RKO (cell line): ENCODE measurements around the gene USB1.

ENCODE experiments used
- DNase-seq: peaks from one replicate; pipeline ENCODE4 v3.0.0-alpha.2; 2016; ENCODE audit warnings: low spot score

USB1 gene

DNA sequence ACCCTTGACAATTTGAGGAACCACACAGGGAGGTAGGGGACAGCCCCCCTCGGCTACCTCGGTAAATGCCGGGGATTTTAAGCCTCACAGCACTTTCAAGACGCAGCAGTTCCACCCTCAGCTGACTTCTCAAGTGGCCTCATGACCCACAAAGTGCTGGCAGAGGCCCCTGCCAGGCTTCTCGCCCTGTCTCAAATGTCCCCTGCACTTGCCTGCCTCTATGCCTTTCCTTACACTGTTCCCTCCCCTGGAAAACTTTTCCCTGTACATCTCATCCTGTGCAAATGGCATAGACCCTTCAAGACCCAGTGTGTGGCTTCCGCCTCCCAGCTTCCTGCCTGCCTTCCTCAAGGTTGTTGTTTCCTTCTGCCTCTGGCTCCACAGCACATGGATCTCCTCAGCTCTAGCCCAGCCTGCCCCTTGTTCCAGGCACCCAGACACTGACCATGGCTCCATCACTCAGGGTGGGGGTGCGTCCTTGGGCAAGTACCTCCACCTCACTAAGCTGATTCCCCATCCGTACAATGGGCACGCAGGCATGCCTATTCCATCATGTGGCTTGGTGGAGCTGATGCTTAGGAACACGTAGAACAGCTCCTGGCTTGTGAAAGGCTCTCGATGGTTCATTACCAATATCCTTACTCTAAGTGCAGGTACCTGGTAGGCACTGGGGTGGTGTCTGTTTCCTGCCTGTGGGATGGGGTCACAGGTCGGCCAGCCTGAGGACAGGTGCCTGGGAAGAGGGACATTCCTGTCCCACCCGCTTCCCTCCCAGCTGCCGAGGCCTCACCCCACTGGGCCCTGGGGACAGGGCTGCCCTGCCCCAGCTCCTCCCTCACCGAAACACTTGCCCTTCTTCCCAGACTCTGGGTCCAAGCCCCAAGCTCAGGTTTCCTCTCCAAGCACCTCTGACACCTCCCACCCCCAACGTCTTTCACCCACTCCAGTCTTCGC lies 48.3 kb downstream of the USB1 start:
- DNase-seq = no peak

DNA sequence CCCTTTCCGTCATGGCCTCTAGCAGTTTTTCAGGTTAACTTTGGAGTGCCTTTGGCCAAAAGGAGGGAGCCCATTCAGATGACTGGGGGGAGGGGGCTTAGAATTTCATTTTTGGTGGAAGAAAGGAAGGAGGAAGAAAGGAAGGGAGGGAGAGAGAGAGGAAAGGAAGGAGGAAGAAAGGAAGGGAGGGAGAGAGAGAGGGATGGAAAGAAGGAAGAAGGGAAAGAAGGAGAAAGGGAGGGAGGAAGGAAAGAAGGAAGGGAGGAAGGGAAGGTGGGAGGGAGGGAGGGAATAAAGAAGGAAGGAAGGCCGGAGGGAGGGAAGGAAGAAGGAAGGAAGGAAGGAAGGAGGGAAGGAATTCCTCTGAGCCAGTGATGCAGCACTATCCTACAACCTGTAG lies 50.1 kb downstream of the USB1 start:
- DNase-seq = no peak

GRCh38 chr16:58051821-58052603 lies 50.8 kb downstream of the USB1 start:
- DNase-seq = no peak

DNA sequence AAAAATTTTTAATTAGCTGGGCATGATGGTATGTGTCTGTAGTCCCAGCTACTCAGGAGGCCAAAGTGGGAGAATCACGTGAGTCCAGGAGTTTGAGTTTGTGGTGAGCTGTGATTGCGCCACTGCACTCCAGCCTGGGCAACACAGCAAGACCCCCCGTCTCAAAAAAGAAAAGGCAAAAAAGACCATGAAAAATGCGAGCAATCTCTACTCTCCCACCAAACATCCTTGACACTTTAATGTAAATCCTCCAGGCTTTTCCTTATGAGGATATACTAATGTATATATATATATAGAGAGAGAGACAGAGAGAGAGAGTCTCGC lies 52.4 kb downstream of the USB1 start:
- no peak for DNase-seq

GRCh38 chr16:58054289-58054688 lies 53.1 kb downstream of the USB1 start:
- DNase-seq = no peak

GRCh38 chr16:58056580-58056979 lies 55.4 kb downstream of the USB1 start:
- no peak for DNase-seq

GRCh38 chr16:58057121-58057520 lies 55.9 kb downstream of the USB1 start:
- DNase-seq = no peak

GRCh38 chr16:58057784-58058183 lies 56.6 kb downstream of the USB1 start:
- no peak for DNase-seq

DNA sequence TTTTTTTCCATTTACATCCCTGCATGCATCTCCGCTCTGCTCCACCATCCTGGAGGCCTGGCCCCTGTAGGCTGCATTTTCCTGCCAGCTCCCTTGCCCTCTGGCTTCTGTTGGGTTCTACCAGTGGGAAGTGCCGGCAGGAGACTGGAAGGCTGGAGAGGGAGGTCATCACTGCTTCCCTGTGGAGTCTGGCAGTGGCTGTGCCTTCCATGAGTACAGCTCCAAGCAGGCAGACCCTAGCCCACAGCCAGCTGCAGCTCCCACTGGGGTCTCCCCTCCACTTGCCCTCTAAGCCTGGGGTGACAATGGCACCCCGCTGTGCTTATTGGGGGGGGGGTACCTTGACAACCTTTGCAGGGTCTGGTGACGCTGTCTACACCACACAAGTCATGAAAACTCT lies 61.6 kb downstream of the USB1 start:
- DNase-seq = no peak

- DNase-seq = no peak
Observed at GRCh38 chr16:58063377-58064076, 62.3 kb downstream of the USB1 start.

GRCh38 chr16:58070585-58070984 lies 69.4 kb downstream of the USB1 start:
- no peak for DNase-seq
